GM18868 (cell line): ENCODE data around the gene KRR1.
A peak's percentile ranks its signal among the peaks of the same experiment; 100 is the strongest.
"Not testable (repeated sequence)": the region's sequence is repeated elsewhere in the genome, so short reads cannot be mapped to it uniquely, and the experiment has no call there.

Experiments
- ATAC-seq: cut with Tn5 transposase; IDR thresholded peaks from one replicate; pipeline ENCODE4 v1.9.1; 2021; ENCODE audit warnings: mild to moderate bottlenecking, moderate library complexity; ENCODE audit not compliant: unreplicated experiment

Gene KRR1

GRCh38 chr12:75479963-75480461, 31.4 kb downstream of the KRR1 start:
- peak; percentile 28 for ATAC-seq

GRCh38 chr12:75478116-75478794, 33.2 kb downstream of the KRR1 start:
- peak; percentile 16 for ATAC-seq

- ATAC-seq: no peak
Observed at GRCh38 chr12:75477137-75477536, 34.3 kb downstream of the KRR1 start.

GRCh38 chr12:75476071-75476470, 35.3 kb downstream of the KRR1 start:
- ATAC-seq: no peak

GRCh38 chr12:75474116-75474515, 37.3 kb downstream of the KRR1 start:
- ATAC-seq: no peak

GRCh38 chr12:75471902-75472890, 39.2 kb downstream of the KRR1 start:
- peak; percentile 73 for ATAC-seq

GRCh38 chr12:75460204-75460603, 51.2 kb downstream of the KRR1 start:
- ATAC-seq: no peak

GRCh38 chr12:75459755-75460154, 51.7 kb downstream of the KRR1 start:
- no peak for ATAC-seq

GRCh38 chr12:75457866-75458265, 53.5 kb downstream of the KRR1 start:
- not testable (repeated sequence) for ATAC-seq

- no peak for ATAC-seq
Observed at GRCh38 chr12:75457191-75457590, 54.2 kb downstream of the KRR1 start.

- ATAC-seq: no peak
Observed at GRCh38 chr12:75455839-75456238, 55.6 kb downstream of the KRR1 start.

- ATAC-seq: no peak
Observed at GRCh38 chr12:75452675-75453330, 58.6 kb downstream of the KRR1 start.

- ATAC-seq: no peak
Observed at GRCh38 chr12:75447691-75448393, 63.6 kb downstream of the KRR1 start.

GRCh38 chr12:75446857-75447256, 64.6 kb downstream of the KRR1 start:
- ATAC-seq: no peak

- not testable (repeated sequence) for ATAC-seq
Observed at GRCh38 chr12:75445137-75445507, 66.3 kb downstream of the KRR1 start.

- no peak for ATAC-seq
Observed at GRCh38 chr12:75444429-75445136, 66.8 kb downstream of the KRR1 start.

- ATAC-seq: no peak
Observed at GRCh38 chr12:75443709-75444108, 67.7 kb downstream of the KRR1 start.

- not testable (repeated sequence) for ATAC-seq
Observed at GRCh38 chr12:75442454-75442853, 69.0 kb downstream of the KRR1 start.

- not testable (repeated sequence) for ATAC-seq
Observed at GRCh38 chr12:75441687-75442449, 69.5 kb downstream of the KRR1 start.
